ENCODE results near the gene CD109. TPM values are rescaled to one million over a fixed set of nuclear protein-coding genes. Genes with fewer than 3 reads are reported as not detected.

CD109 gene
- total and polyA plus RNA-seq, 12 donors: 0.47 to 6.2 (median 3.3) TPM

DNA sequence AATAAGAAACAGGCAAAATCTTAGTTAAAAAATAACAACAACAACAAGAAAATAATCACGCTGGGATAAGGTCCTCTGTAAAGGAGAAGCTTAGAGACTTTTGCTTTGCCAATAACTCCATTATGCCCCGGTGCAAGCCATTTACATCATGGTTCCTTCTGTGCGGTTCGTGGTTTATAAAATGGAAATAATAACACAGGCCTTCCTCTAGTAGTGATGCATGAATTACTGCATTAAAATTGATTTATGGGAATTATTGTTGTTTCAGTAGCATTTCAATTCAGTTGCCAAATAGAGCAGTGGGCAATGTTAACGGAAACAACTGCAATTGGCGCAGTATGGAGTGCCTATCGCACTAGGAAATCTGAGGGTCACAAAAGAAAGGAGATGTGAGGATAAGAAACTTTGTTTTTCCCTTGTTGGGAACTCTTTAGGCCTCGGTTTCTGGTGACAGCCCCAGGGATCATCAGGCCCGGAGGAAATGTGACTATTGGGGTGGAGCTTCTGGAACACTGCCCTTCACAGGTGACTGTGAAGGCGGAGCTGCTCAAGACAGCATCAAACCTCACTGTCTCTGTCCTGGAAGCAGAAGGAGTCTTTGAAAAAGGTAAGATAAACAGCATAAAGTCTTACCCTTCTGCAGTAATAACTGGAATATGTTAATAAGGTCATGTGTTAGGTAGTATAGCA lies 1.1 kb downstream of the CD109 start:
- no peak for TF ChIP-seq POLR2A (IDR thresholded peaks at IDR 0.05)
- TF ChIP-seq, protein P1, sequence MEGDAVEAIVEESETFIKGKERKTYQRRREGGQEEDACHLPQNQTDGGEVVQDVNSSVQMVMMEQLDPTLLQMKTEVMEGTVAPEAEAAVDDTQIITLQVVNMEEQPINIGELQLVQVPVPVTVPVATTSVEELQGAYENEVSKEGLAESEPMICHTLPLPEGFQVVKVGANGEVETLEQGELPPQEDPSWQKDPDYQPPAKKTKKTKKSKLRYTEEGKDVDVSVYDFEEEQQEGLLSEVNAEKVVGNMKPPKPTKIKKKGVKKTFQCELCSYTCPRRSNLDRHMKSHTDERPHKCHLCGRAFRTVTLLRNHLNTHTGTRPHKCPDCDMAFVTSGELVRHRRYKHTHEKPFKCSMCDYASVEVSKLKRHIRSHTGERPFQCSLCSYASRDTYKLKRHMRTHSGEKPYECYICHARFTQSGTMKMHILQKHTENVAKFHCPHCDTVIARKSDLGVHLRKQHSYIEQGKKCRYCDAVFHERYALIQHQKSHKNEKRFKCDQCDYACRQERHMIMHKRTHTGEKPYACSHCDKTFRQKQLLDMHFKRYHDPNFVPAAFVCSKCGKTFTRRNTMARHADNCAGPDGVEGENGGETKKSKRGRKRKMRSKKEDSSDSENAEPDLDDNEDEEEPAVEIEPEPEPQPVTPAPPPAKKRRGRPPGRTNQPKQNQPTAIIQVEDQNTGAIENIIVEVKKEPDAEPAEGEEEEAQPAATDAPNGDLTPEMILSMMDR (IDR thresholded peaks at IDR 0.05): no peak
- Histone ChIP-seq H3K9me3 (replicated peaks in 1 of 3) (no peaks in the 10 kb centered on the region), H3K36me3 (replicated peaks in 1 of 2) (no peaks in the 10 kb centered on the region), H3K27me3 (peaks cover 10% of the 10 kb centered on the region), H3K4me3 (peak overlapping the region in 1 of 4 donors; percentile 55), H3K4me1 (replicated peaks in 1 of 2) (peaks cover 0 to 6% of the 10 kb centered on the region in 2 donors), H3K27ac (no peak overlapping the region)
- intact Hi-C loops (cut with DNase I): no loop called here
- DNase-seq: no peak
- 68 to 75% (median 72%) methylated on average over 10 of the region's 10 CpGs for WGBS, 4 donors

DNA sequence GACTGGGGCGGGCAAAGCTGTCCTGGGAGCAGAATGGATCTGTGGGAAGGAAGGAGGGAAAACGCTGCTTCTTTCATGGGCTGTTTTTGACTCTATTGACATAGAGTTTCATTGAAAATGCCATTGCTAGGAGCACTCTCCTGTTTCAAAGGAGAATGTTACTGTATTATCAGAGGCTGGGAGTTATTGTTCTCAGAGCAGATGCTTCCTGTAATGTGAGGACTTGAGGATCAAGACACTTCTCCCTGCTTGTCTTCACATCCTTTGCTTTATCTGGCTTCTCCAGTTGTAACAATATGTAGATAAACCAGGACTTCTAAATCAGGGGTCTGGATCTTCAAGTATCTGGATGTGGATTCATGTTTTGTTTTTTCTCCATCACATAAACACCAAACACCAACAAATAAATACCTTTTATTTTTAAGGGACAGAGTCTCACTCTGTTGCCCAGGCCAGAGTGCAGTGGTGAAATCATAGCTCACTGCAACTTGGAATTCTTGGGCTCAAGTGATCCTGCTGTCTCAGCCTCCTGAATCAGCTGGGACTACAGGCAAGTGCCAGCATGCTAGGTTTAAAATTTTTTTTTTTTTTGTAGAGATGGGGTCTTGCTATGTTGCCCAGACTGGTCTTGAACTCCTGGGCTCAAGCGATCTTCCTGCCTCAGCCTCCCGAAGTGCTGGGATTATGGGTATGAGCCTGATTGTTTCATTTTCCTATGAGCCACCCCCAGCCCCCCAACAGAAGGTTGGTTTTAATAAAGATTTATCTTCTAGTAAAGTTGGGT lies 3.9 kb downstream of the CD109 start:
- H3K4me3 ChIP-seq: no peak overlapping the region
- peaks cover 0 to 6% of the 10 kb centered on the region in 2 donors for H3K4me1 ChIP-seq (replicated peaks in 1 of 2)
- WGBS, 4 donors: 70 to 77% (median 75%) methylated on average over 4 of the region's 4 CpGs

DNA sequence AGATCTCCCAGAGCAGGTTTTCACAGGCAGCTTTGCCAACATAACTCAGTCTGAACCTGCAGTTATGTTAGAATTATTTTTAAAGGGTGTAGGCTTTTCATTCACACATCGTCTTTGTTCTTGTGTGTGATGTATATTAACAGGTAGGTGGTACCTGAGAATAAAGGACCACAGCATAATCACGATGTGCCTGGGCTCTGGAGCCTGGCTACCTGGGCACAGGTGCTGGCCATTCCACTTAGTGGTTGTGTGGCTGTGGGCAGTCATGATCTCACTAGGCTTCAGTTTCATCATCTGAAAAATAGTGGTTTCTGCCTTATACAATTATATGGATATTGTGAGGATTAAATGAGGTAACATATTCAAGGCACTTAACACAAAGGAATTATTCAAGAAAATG lies 6.4 kb downstream of the CD109 start:
- Histone ChIP-seq H3K9me3 (replicated peaks in 1 of 3) (no peaks in the 10 kb centered on the region), H3K36me3 (replicated peaks in 1 of 2) (no peaks in the 10 kb centered on the region), H3K4me3 (no peak overlapping the region), H3K27ac (no peak overlapping the region), H3K4me1 (replicated peaks in 1 of 2) (no peaks in the 10 kb centered on the region), H3K27me3 (peaks cover 10% of the 10 kb centered on the region)
- intact Hi-C loops (cut with DNase I): no loop called here
- no peak for DNase-seq
- WGBS, 4 donors: 81 to 84% (median 83%) methylated on average over 2 of the region's 2 CpGs
- TF ChIP-seq, protein P1 (IDR thresholded peaks at IDR 0.05): no peak
- TF ChIP-seq POLR2A (IDR thresholded peaks at IDR 0.05): no peak

More for the DNA sequence above, 3.9 kb downstream of the CD109 start:
- intact Hi-C loops (cut with DNase I): no loop called here
- Histone ChIP-seq H3K9me3 (replicated peaks in 1 of 3) (no peaks in the 10 kb centered on the region), H3K27ac (no peak overlapping the region), H3K27me3 (peaks cover 10% of the 10 kb centered on the region), H3K36me3 (replicated peaks in 1 of 2) (no peaks in the 10 kb centered on the region)
- DNase-seq: no peak
- TF ChIP-seq, protein P1 (IDR thresholded peaks at IDR 0.05): no peak
- TF ChIP-seq POLR2A (IDR thresholded peaks at IDR 0.05): no peak

DNA sequence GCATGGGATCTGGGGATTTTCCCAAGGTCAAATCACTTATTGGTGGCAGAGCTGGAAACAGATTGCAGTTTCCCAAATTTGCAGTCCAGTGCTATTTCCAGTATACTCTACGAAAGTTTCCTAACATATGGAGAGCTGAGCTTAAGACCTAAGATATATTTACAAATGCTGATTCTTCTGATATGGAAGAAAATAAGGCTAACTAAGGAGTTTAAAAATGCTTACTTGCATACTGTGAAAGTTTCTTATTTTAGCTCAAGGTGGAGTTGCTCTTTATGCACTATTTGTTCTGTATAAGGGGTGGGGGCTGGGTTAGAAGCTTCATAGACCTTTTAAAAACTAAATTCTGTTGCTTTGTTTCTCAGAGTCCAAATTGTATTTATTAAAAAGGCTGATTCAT lies 7.5 kb downstream of the CD109 start:
- Histone ChIP-seq H3K9me3 (replicated peaks in 1 of 3) (no peaks in the 10 kb centered on the region), H3K36me3 (replicated peaks in 1 of 2) (no peaks in the 10 kb centered on the region), H3K27ac (no peak overlapping the region), H3K4me3 (no peak overlapping the region), H3K4me1 (replicated peaks in 1 of 2) (no peaks in the 10 kb centered on the region), H3K27me3 (peaks cover 5% of the 10 kb centered on the region)
- intact Hi-C loops (cut with DNase I): no loop called here
- no peak for DNase-seq
- 48 to 66% (median 58%) methylated on average over 1 of the region's 1 CpG for WGBS, 4 donors
- TF ChIP-seq, protein P1 (IDR thresholded peaks at IDR 0.05): no peak
- no peak for TF ChIP-seq POLR2A (IDR thresholded peaks at IDR 0.05)

Measured in adrenal gland (tissue), 12 donors.